GM21367 (cell line): ENCODE measurements around the gene ZNF420.
A peak's percentile ranks its signal among the peaks of the same experiment; 100 is the strongest.
"Not testable (repeated sequence)": the region's sequence is repeated elsewhere in the genome, so short reads cannot be mapped to it uniquely, and the experiment has no call there.

Experiments used
- ATAC-seq: cut with Tn5 transposase; IDR thresholded peaks from one replicate; pipeline ENCODE4 v1.9.1; 2021; ENCODE audit not compliant: unreplicated experiment

ZNF420 gene

GRCh38 chr19:37077934-37078716, at the start of gene ZNF420:
Gene ZNF420 (plus strand): TSS chr19:37078433. CDS start chr19:37089119, 10,686 bp downstream.
- ATAC-seq = peak; percentile 82

GRCh38 chr19:37045140-37045539, 33.1 kb upstream of the ZNF420 start:
- ATAC-seq = no peak

GRCh38 chr19:37055330-37055729, 22.9 kb upstream of the ZNF420 start:
- ATAC-seq = no peak

- no peak for ATAC-seq
These were observed 21.5 kb upstream of the ZNF420 start for GRCh38 chr19:37056776-37057175.

GRCh38 chr19:37059142-37059541, 19.1 kb upstream of the ZNF420 start:
- no peak for ATAC-seq

- ATAC-seq = not testable (repeated sequence)
These were observed 13.3 kb upstream of the ZNF420 start for GRCh38 chr19:37064886-37065285.

- no peak for ATAC-seq
These were observed 4.1 kb upstream of the ZNF420 start for GRCh38 chr19:37074111-37074510.

GRCh38 chr19:37074819-37075362, 3.3 kb upstream of the ZNF420 start:
- no peak for ATAC-seq

- ATAC-seq = not testable (repeated sequence)
These were observed 1.7 kb upstream of the ZNF420 start for GRCh38 chr19:37076524-37076923.

GRCh38 chr19:37077501-37077933, 716 bp upstream of the ZNF420 start:
- no peak for ATAC-seq

GRCh38 chr19:37078717-37079032, 442 bp downstream of the ZNF420 start:
- ATAC-seq = no peak

GRCh38 chr19:37079238-37079637, 1.0 kb downstream of the ZNF420 start:
- ATAC-seq = no peak

GRCh38 chr19:37082307-37082706, 4.1 kb downstream of the ZNF420 start:
- ATAC-seq = no peak

GRCh38 chr19:37087110-37087509, 8.9 kb downstream of the ZNF420 start:
- no peak for ATAC-seq

- no peak for ATAC-seq
These were observed 17.6 kb downstream of the ZNF420 start for GRCh38 chr19:37095859-37096258.

- ATAC-seq = no peak
These were observed 20.3 kb downstream of the ZNF420 start for GRCh38 chr19:37098570-37098969.

GRCh38 chr19:37104135-37104534, 25.9 kb downstream of the ZNF420 start:
- not testable (repeated sequence) for ATAC-seq

GRCh38 chr19:37111753-37112152, 33.5 kb downstream of the ZNF420 start:
- ATAC-seq = not testable (repeated sequence)

- no peak for ATAC-seq
These were observed 35.8 kb downstream of the ZNF420 start for GRCh38 chr19:37114001-37114400.

- ATAC-seq = not testable (repeated sequence)
These were observed 43.9 kb downstream of the ZNF420 start for GRCh38 chr19:37122093-37122492.

GRCh38 chr19:37127999-37128820, 50.0 kb downstream of the ZNF420 start:
- ATAC-seq = no peak

GRCh38 chr19:37128821-37129177, 50.6 kb downstream of the ZNF420 start:
- no peak for ATAC-seq
